Activated naive CD8-positive, alpha-beta T cell treated with anti-CD3 and anti-CD28 coated beads, Interleukin-2, amount 10 ng/mL, durations not matched to agents 7 days and 5 days (primary cell): ENCODE data around the gene SORCS1. TPM values are rescaled to one million over a fixed set of nuclear protein-coding genes. Genes with fewer than 3 reads are reported as not detected.

ENCODE experiments used
- ATAC-seq: fragments of 150-1000 bp; cut with Tn5 transposase; one replicate; pipeline ENCODE4 v1.10.0; 2021; ENCODE audit warnings: low read depth, moderate library complexity
- POLR2A ChIA-PET: fragments of 350-600 bp; sonication (Branson Sonifier 250); formaldehyde crosslinking; loops from one replicate; lab custom pipeline; 2021; ENCODE audit warnings: antibody characterized with exemption; lab: Charles Lee
- DNase-seq: peaks from one replicate; pipeline ENCODE4 v3.0.0; 2021
- H3K27ac Mint-ChIP-seq: one replicate; pipeline ENCODE4 v1.8.0; 2022; ENCODE audit warnings: mild to moderate bottlenecking, mixed read lengths
- H3K27me3 Mint-ChIP-seq: one replicate; pipeline ENCODE4 v1.8.0; 2022; ENCODE audit warnings: mild to moderate bottlenecking, moderate library complexity, mixed read lengths
- H3K36me3 Mint-ChIP-seq: one replicate; pipeline ENCODE4 v1.8.0; 2021; ENCODE audit warnings: mild to moderate bottlenecking, mixed read lengths
- H3K4me1 Mint-ChIP-seq: one replicate; pipeline ENCODE4 v1.8.0; 2021; ENCODE audit warnings: mixed read lengths
- H3K4me3 Mint-ChIP-seq: one replicate; pipeline ENCODE4 v1.8.0; 2022; ENCODE audit warnings: mild to moderate bottlenecking, moderate library complexity, mixed read lengths
- H3K9me3 Mint-ChIP-seq: one replicate; pipeline ENCODE4 v1.8.0; 2021; ENCODE audit warnings: mixed read lengths
- total RNA-seq, 2 experiments: library from RNA; stranded (reverse); gene quantifications; one replicate each; pipeline ENCODE4 v1.2.3, GENCODE V29; 2021

Gene SORCS1
- total RNA-seq, 2 experiments from 2014 or later: not detected

- H3K36me3 Mint-ChIP-seq: no peaks in the 10 kb centered on the region
- no peak overlapping the region for H3K4me3 Mint-ChIP-seq
- no peak overlapping the region for H3K27ac Mint-ChIP-seq
- no peaks in the 10 kb centered on the region for H3K9me3 Mint-ChIP-seq
- DNase-seq (no peak), ATAC-seq (no peak)
- POLR2A ChIA-PET: no interaction called here
- no peaks in the 10 kb centered on the region for H3K4me1 Mint-ChIP-seq
- H3K27me3 Mint-ChIP-seq: no peaks in the 10 kb centered on the region
Observed at GRCh38 chr10:106655636-106656035, 508.9 kb downstream of the SORCS1 start.

GRCh38 chr10:106655165-106655564 is 509.3 kb downstream of the SORCS1 start:
- Mint-ChIP-seq H3K4me1 (no peaks in the 10 kb centered on the region), H3K36me3 (no peaks in the 10 kb centered on the region), H3K9me3 (no peaks in the 10 kb centered on the region), H3K27me3 (no peaks in the 10 kb centered on the region), H3K4me3 (no peak overlapping the region), H3K27ac (no peak overlapping the region)
- POLR2A ChIA-PET: no interaction called here
- ATAC-seq: no peak
- no peak for DNase-seq

- H3K27ac Mint-ChIP-seq: no peak overlapping the region
- H3K4me3 Mint-ChIP-seq: no peak overlapping the region
- H3K4me1 Mint-ChIP-seq: no peaks in the 10 kb centered on the region
- H3K9me3 Mint-ChIP-seq: no peaks in the 10 kb centered on the region
- ATAC-seq (no peak), DNase-seq (no peak)
- H3K36me3 Mint-ChIP-seq: no peaks in the 10 kb centered on the region
- H3K27me3 Mint-ChIP-seq: no peaks in the 10 kb centered on the region
- POLR2A ChIA-PET: no interaction called here
Observed at GRCh38 chr10:106652279-106652678, 512.2 kb downstream of the SORCS1 start.

- Mint-ChIP-seq H3K4me1 (no peaks in the 10 kb centered on the region), H3K36me3 (no peaks in the 10 kb centered on the region), H3K27ac (no peak overlapping the region), H3K27me3 (no peaks in the 10 kb centered on the region), H3K9me3 (no peaks in the 10 kb centered on the region), H3K4me3 (no peak overlapping the region)
- no peak for ATAC-seq
- POLR2A ChIA-PET: no interaction called here
- DNase-seq: no peak
Observed at GRCh38 chr10:106648534-106649481, 515.7 kb downstream of the SORCS1 start.

GRCh38 chr10:106643473-106643872 is 521.0 kb downstream of the SORCS1 start:
- H3K36me3 Mint-ChIP-seq: no peaks in the 10 kb centered on the region

GRCh38 chr10:106637873-106638272 is 526.6 kb downstream of the SORCS1 start:
- no peaks in the 10 kb centered on the region for H3K4me1 Mint-ChIP-seq
- H3K9me3 Mint-ChIP-seq: no peaks in the 10 kb centered on the region
- no peak for DNase-seq
- H3K27ac Mint-ChIP-seq: no peak overlapping the region
- H3K4me3 Mint-ChIP-seq: no peak overlapping the region
- POLR2A ChIA-PET: no interaction called here
- H3K36me3 Mint-ChIP-seq: no peaks in the 10 kb centered on the region
- no peaks in the 10 kb centered on the region for H3K27me3 Mint-ChIP-seq
- ATAC-seq: no peak

More at GRCh38 chr10:106643473-106643872, 521.0 kb downstream of the SORCS1 start:
- Mint-ChIP-seq H3K9me3 (no peaks in the 10 kb centered on the region), H3K4me3 (no peak overlapping the region), H3K27ac (no peak overlapping the region), H3K27me3 (no peaks in the 10 kb centered on the region), H3K4me1 (no peaks in the 10 kb centered on the region)
- no peak for DNase-seq
- ATAC-seq: no peak
- POLR2A ChIA-PET: no interaction called here

GRCh38 chr10:106636766-106637491 is 527.6 kb downstream of the SORCS1 start:
- POLR2A ChIA-PET: no interaction called here
- no peak overlapping the region for H3K27ac Mint-ChIP-seq
- no peaks in the 10 kb centered on the region for H3K36me3 Mint-ChIP-seq
- H3K4me3 Mint-ChIP-seq: no peak overlapping the region
- no peaks in the 10 kb centered on the region for H3K9me3 Mint-ChIP-seq
- DNase-seq (no peak), ATAC-seq (no peak)
- no peaks in the 10 kb centered on the region for H3K27me3 Mint-ChIP-seq
- no peaks in the 10 kb centered on the region for H3K4me1 Mint-ChIP-seq

GRCh38 chr10:106635947-106636346 is 528.6 kb downstream of the SORCS1 start:
- no peaks in the 10 kb centered on the region for H3K4me1 Mint-ChIP-seq
- H3K9me3 Mint-ChIP-seq: no peaks in the 10 kb centered on the region
- POLR2A ChIA-PET: no interaction called here
- H3K36me3 Mint-ChIP-seq: no peaks in the 10 kb centered on the region
- no peak overlapping the region for H3K27ac Mint-ChIP-seq
- no peak overlapping the region for H3K4me3 Mint-ChIP-seq
- no peak for ATAC-seq
- H3K27me3 Mint-ChIP-seq: no peaks in the 10 kb centered on the region
- DNase-seq: no peak

GRCh38 chr10:106631016-106631702 is 533.3 kb downstream of the SORCS1 start:
- Mint-ChIP-seq H3K27me3 (no peaks in the 10 kb centered on the region), H3K27ac (no peak overlapping the region), H3K9me3 (no peaks in the 10 kb centered on the region), H3K4me3 (no peak overlapping the region), H3K36me3 (no peaks in the 10 kb centered on the region), H3K4me1 (no peaks in the 10 kb centered on the region)
- ATAC-seq: no peak
- POLR2A ChIA-PET: no interaction called here
- no peak for DNase-seq

GRCh38 chr10:106626371-106626770 is 538.1 kb downstream of the SORCS1 start:
- no peak overlapping the region for H3K27ac Mint-ChIP-seq
- ATAC-seq (no peak), DNase-seq (no peak)
- POLR2A ChIA-PET: no interaction called here
- no peaks in the 10 kb centered on the region for H3K9me3 Mint-ChIP-seq
- H3K4me3 Mint-ChIP-seq: no peak overlapping the region
- H3K27me3 Mint-ChIP-seq: no peaks in the 10 kb centered on the region
- no peaks in the 10 kb centered on the region for H3K36me3 Mint-ChIP-seq
- H3K4me1 Mint-ChIP-seq: no peaks in the 10 kb centered on the region

GRCh38 chr10:106625751-106626150 is 538.8 kb downstream of the SORCS1 start:
- no peaks in the 10 kb centered on the region for H3K27me3 Mint-ChIP-seq
- ATAC-seq: no peak

GRCh38 chr10:106619346-106619745 is 545.2 kb downstream of the SORCS1 start:
- H3K27ac Mint-ChIP-seq: no peak overlapping the region
- H3K36me3 Mint-ChIP-seq: no peaks in the 10 kb centered on the region
- POLR2A ChIA-PET: no interaction called here
- H3K27me3 Mint-ChIP-seq: no peaks in the 10 kb centered on the region
- H3K4me3 Mint-ChIP-seq: no peak overlapping the region
- DNase-seq (no peak), ATAC-seq (no peak)
- no peaks in the 10 kb centered on the region for H3K4me1 Mint-ChIP-seq
- no peaks in the 10 kb centered on the region for H3K9me3 Mint-ChIP-seq

More at GRCh38 chr10:106625751-106626150, 538.8 kb downstream of the SORCS1 start:
- DNase-seq: no peak
- Mint-ChIP-seq H3K4me1 (no peaks in the 10 kb centered on the region), H3K27ac (no peak overlapping the region), H3K4me3 (no peak overlapping the region), H3K9me3 (no peaks in the 10 kb centered on the region), H3K36me3 (no peaks in the 10 kb centered on the region)
- POLR2A ChIA-PET: no interaction called here

GRCh38 chr10:106618646-106619045 is 545.9 kb downstream of the SORCS1 start:
- Mint-ChIP-seq H3K4me3 (no peak overlapping the region), H3K4me1 (no peaks in the 10 kb centered on the region), H3K36me3 (no peaks in the 10 kb centered on the region), H3K27ac (no peak overlapping the region), H3K9me3 (no peaks in the 10 kb centered on the region), H3K27me3 (no peaks in the 10 kb centered on the region)
- POLR2A ChIA-PET: no interaction called here
- DNase-seq (no peak), ATAC-seq (no peak)
